IMR-90 (cell line): ENCODE measurements around the gene SLC29A2. TPM values are rescaled to one million over a fixed set of nuclear protein-coding genes. Genes with fewer than 3 reads are reported as not detected.

ENCODE experiments used
- ATAC-seq: fragments of 200-7000 bp; cut with Tn5 transposase; 2 replicates; pipeline ENCODE4 v1.9.1; 2020; ENCODE audit warnings: low read depth, mild to moderate bottlenecking, moderate library complexity
- BruUV-seq: library from RNA; stranded (reverse); fragments of 400-500 nt; replicated peaks from 2 replicates; lab custom pipeline; 2021; lab: Mats Ljungman, UMichigan
- CTCF ChIA-PET: fragments of 300-600 bp; formaldehyde crosslinking; extraction: SDS; loops from one replicate; lab custom pipeline; 2021; ENCODE audit warnings: antibody characterized with exemption; lab: Yijun Ruan, JAX
- POLR2A ChIA-PET: fragments of 300-600 bp; sonication (Branson Sonifier 250); formaldehyde crosslinking; loops from one replicate; lab custom pipeline; 2022; ENCODE audit warnings: antibody characterized with exemption; ENCODE audit not compliant: unreplicated experiment; lab: Charles Lee
- DNase-seq: peaks from one replicate; pipeline ENCODE4 v3.0.0; 2013
- H2AFZ ChIP-seq: replicated peaks from 2 replicates; pipeline ENCODE3; 2013; ENCODE audit warnings: low read length, mild to moderate bottlenecking; ENCODE audit not compliant: poor library complexity
- H2AK5ac ChIP-seq: 2 replicates; pipeline ENCODE4 v1.6.1; 2013; ENCODE audit warnings: low read depth, low read length, inconsistent platforms
- H2AK9ac ChIP-seq: replicated peaks from 2 replicates; pipeline ENCODE3; 2013; ENCODE audit warnings: mild to moderate bottlenecking, low read depth, low read length, moderate library complexity; ENCODE audit not compliant: poor library complexity
- H2BK120ac ChIP-seq: 2 replicates; pipeline ENCODE4 v1.6.1; 2013; ENCODE audit warnings: low read depth, low read length, inconsistent platforms
- H2BK15ac ChIP-seq: 3 replicates; pipeline ENCODE4 v1.6.1; 2013; ENCODE audit warnings: low read depth, low read length, inconsistent platforms
- H2BK20ac ChIP-seq: 2 replicates; pipeline ENCODE4 v1.6.1; 2013; ENCODE audit warnings: low read depth, mild to moderate bottlenecking, inconsistent platforms, low read length, moderate library complexity
- H2BK5ac ChIP-seq: 2 replicates; pipeline ENCODE4 v1.6.1; 2013; ENCODE audit warnings: mild to moderate bottlenecking, low read depth, low read length, inconsistent platforms; ENCODE audit not compliant: poor library complexity, severe bottlenecking
- H3K14ac ChIP-seq: replicated peaks from 2 replicates; pipeline ENCODE4 v1.6.1; 2013; ENCODE audit warnings: low read depth, low read length, inconsistent platforms
- H3K18ac ChIP-seq: 2 replicates; pipeline ENCODE4 v1.6.1; 2013; ENCODE audit warnings: low read depth, low read length, control low read depth
- H3K23ac ChIP-seq: 2 replicates; pipeline ENCODE4 v1.6.1; 2013; ENCODE audit warnings: low read depth, low read length, inconsistent platforms
- H3K27ac ChIP-seq: 2 replicates; pipeline ENCODE4 v1.5.1; 2013; ENCODE audit warnings: mild to moderate bottlenecking, control low read depth, low read length; ENCODE audit not compliant: insufficient read depth
- H3K27me3 ChIP-seq: 2 replicates; pipeline ENCODE4 v1.6.1; 2013; ENCODE audit warnings: low read length; ENCODE audit not compliant: control insufficient read depth, insufficient read depth
- H3K36me3 ChIP-seq: 2 replicates; pipeline ENCODE4 v1.6.1; 2013; ENCODE audit warnings: low read length, mixed read lengths; ENCODE audit not compliant: control insufficient read depth, insufficient read depth
- H3K4ac ChIP-seq: 2 replicates; pipeline ENCODE4 v1.6.1; 2013; ENCODE audit warnings: low read depth, low read length, inconsistent platforms
- H3K4me1 ChIP-seq: 2 replicates; pipeline ENCODE4 v1.6.1; 2013; ENCODE audit warnings: low read length, mixed read lengths; ENCODE audit not compliant: control insufficient read depth, insufficient read depth
- H3K4me2 ChIP-seq: 2 replicates; pipeline ENCODE4 v1.6.1; 2013; ENCODE audit warnings: low read depth, mild to moderate bottlenecking, control low read depth, low read length, moderate library complexity
- H3K4me3 ChIP-seq: 2 replicates; pipeline ENCODE4 v1.5.1; 2013; ENCODE audit warnings: low read depth, mild to moderate bottlenecking, control low read depth, low read length, moderate library complexity; ENCODE audit not compliant: insufficient read depth
- H3K56ac ChIP-seq: 2 replicates; pipeline ENCODE4 v1.6.1; 2013; ENCODE audit warnings: low read length, inconsistent platforms; ENCODE audit not compliant: insufficient read depth; ENCODE audit errors: extremely low read depth
- H3K79me1 ChIP-seq, 2 experiments: 2 replicates each; pipeline ENCODE4 v1.6.1; 2013; ENCODE audit warnings: low read length in 2 of 2, inconsistent platforms in 1 of 2, low read depth in 1 of 2
- H3K9ac ChIP-seq: 2 replicates; pipeline ENCODE4 v1.6.1; 2013; ENCODE audit warnings: low read depth, low read length, control low read depth
- H3K9me1 ChIP-seq: 2 replicates; pipeline ENCODE4 v1.6.1; 2013; ENCODE audit warnings: low read length, inconsistent platforms; ENCODE audit not compliant: insufficient read depth
- H3K9me3 ChIP-seq: 2 replicates; pipeline ENCODE4 v1.6.1; 2013; ENCODE audit warnings: low read length; ENCODE audit not compliant: control insufficient read depth, insufficient read depth
- H4K20me1 ChIP-seq: 2 replicates; pipeline ENCODE4 v1.6.1; 2013; ENCODE audit warnings: low read length, inconsistent platforms; ENCODE audit not compliant: insufficient read depth
- H4K5ac ChIP-seq: 2 replicates; pipeline ENCODE4 v1.6.1; 2013; ENCODE audit warnings: mild to moderate bottlenecking, low read depth, low read length, control low read depth
- H4K8ac ChIP-seq, 2 experiments: 2 replicates each; pipeline ENCODE4 v1.6.1; 2013; ENCODE audit warnings: low read depth in 2 of 2, low read length in 2 of 2, control low read depth in 1 of 2, inconsistent platforms in 1 of 2
- H4K91ac ChIP-seq: 2 replicates; pipeline ENCODE4 v1.6.1; 2013; ENCODE audit warnings: low read depth, low read length, inconsistent platforms; ENCODE audit not compliant: insufficient read depth
- BHLHE40 ChIP-seq: fragments of 150-350 bp; IDR thresholded peaks from 2 replicates; pipeline ENCODE4 v1.6.1; 2016; ENCODE audit warnings: mild to moderate bottlenecking, low read depth, low read length
- CEBPB ChIP-seq: IDR thresholded peaks from 2 replicates; pipeline ENCODE4 v1.6.1; 2012; ENCODE audit warnings: low read depth, low read length, improper control_type of control experiment
- CHD1 ChIP-seq: IDR thresholded peaks from 2 replicates; pipeline ENCODE4 v1.6.1; 2012; ENCODE audit warnings: low read depth, low read length, improper control_type of control experiment
- CTCF ChIP-seq: conservative IDR thresholded peaks from 2 replicates; pipeline ENCODE4 v1.5.1; 2012; ENCODE audit warnings: mild to moderate bottlenecking, low read depth, low read length, improper control_type of control experiment
- FOS ChIP-seq: fragments of 150-350 bp; IDR thresholded peaks from 2 replicates; pipeline ENCODE4 v1.6.1; 2016; ENCODE audit warnings: low read depth, low read length
- MAFK ChIP-seq: IDR thresholded peaks from 2 replicates; pipeline ENCODE4 v1.6.1; 2012; ENCODE audit warnings: low read depth, low read length, improper control_type of control experiment
- MAZ ChIP-seq: IDR thresholded peaks from 2 replicates; pipeline ENCODE4 v1.6.1; 2012; ENCODE audit warnings: low read depth, mild to moderate bottlenecking, low read length, improper control_type of control experiment, moderate library complexity, borderline replicate concordance
- MXI1 ChIP-seq: IDR thresholded peaks from 2 replicates; pipeline ENCODE4 v1.6.1; 2012; ENCODE audit warnings: low read depth, mild to moderate bottlenecking, low read length, moderate library complexity, borderline replicate concordance
- NFE2L2 ChIP-seq: fragments of 150-350 bp; IDR thresholded peaks from 2 replicates; pipeline ENCODE4 v1.6.1; 2016; ENCODE audit warnings: low read depth, mild to moderate bottlenecking, low read length
- POLR2A ChIP-seq: IDR thresholded peaks from 2 replicates; pipeline ENCODE4 v1.6.1; 2012; ENCODE audit warnings: mild to moderate bottlenecking, low read depth, low read length
- RCOR1 ChIP-seq: IDR thresholded peaks from 2 replicates; pipeline ENCODE4 v1.6.1; 2012; ENCODE audit warnings: mild to moderate bottlenecking, low read length, improper control_type of control experiment; ENCODE audit not compliant: insufficient replicate concordance
- RFX5 ChIP-seq: IDR thresholded peaks from 2 replicates; pipeline ENCODE4 v1.8.0; 2012; ENCODE audit warnings: low read depth, mild to moderate bottlenecking, low read length, moderate library complexity
- SMC3 ChIP-seq: fragments of 150-350 bp; IDR thresholded peaks from 2 replicates; pipeline ENCODE4 v1.6.1; 2016; ENCODE audit warnings: low read depth, mild to moderate bottlenecking, antibody characterized with exemption, low read length, moderate library complexity
- USF2 ChIP-seq: fragments of 150-350 bp; IDR thresholded peaks from 2 replicates; pipeline ENCODE4 v1.6.1; 2017; ENCODE audit warnings: mild to moderate bottlenecking, antibody characterized with exemption, low read length, low read depth
- WGBS, 2 experiments: methylation state at CpG; one replicate each; pipeline versions ENCODE4 v1.1.5 to v1.1.7; 2013; ENCODE audit warnings: missing lambda C conversion rate in 2 of 2; ENCODE audit not compliant: insufficient read length in 1 of 2; ENCODE audit errors: extremely low coverage in 2 of 2; 5-methylcytosine and 5-hydroxymethylcytosine counted together
- dilution Hi-C: fragments of 300-500 bp; cut with HindIII; formaldehyde crosslinking; loops from one replicate; pipeline ENCODE4 v1.14.3; 2018; ENCODE audit warnings: low sequenced_read_pairs; ENCODE audit not compliant: unreplicated experiment
- in situ Hi-C: fragments of 300-500 bp; cut with MboI; formaldehyde crosslinking; loops from 3 replicates; pipeline ENCODE4 v1.14.3; 2019; ENCODE audit warnings: low sequenced_read_pairs, inconsistent platforms, mixed read lengths
- intact Hi-C: fragments of 100-400 bp; cut with micrococcal nuclease; formaldehyde crosslinking; loops from 2 replicates; pipeline ENCODE4 v1.10.0; 2022
- polyA plus RNA-seq, 3 experiments: library from polyadenylated mRNA; depleted of rRNA; stranded (reverse); fragments of >200 nt; gene quantifications; 2 replicates each; pipeline ENCODE4 v1.2.3, GENCODE V29; 2012; ENCODE audit warnings: low replicate concordance in 1 of 3
- total RNA-seq: library from RNA; depleted of rRNA; stranded (reverse); fragments of >200 nt; gene quantifications from 2 replicates; pipeline ENCODE4 v1.2.3, GENCODE V29; 2012
- TF ChIP-seq, protein P1 (sequence below): fragments of 150-350 bp; IDR thresholded peaks from 2 replicates; pipeline ENCODE4 v1.6.1; 2016; ENCODE audit warnings: low read depth, mild to moderate bottlenecking, low read length, moderate library complexity, borderline replicate concordance

Gene SLC29A2
- total and polyA plus RNA-seq, 2 of the 4 experiments (the other 2 are of a cell fraction): under 0.01 to 1.2 TPM

DNA sequence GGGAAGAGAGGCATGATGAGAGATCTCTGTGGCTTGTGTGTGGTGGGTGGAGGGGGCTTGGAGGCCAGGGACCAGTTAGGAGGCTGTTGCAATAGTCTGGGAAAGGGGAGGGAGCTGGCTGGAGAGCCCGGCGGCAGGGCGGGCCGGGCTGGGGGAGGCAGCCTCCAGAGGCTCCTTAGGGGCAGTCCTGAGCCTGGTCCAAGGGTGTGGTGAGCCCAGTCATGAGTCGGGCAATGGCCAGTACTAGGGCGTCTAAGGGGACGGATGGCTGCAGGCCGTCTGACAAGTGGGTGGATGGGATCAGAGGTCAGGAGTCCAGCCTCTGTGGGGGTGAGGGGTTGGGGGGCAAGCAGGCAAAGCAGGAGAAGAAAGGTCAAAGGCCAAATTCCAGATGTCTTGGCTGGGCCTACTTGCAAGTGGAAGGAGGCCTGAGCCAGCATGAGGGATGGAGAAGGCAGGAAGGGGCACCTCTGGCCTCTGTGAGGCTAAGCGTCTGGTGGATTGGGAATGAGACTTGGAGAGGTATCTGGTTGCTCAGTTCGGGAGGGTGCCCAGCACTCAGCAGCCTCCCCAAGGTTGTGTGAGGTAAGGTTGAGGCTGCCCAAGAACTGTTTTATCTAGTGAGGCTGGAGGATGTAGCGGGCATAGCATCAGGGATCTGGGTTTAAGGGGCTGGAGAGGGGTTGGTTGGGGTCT, 48.7 kb downstream of the SLC29A2 start:
- H3K14ac ChIP-seq: no peak overlapping the region
- no peaks in the 10 kb centered on the region for H4K20me1 ChIP-seq
- DNase-seq (no peak), ATAC-seq (no peak)
- no peak overlapping the region for H3K4ac ChIP-seq
- H2AK9ac ChIP-seq: no peak overlapping the region
- no peaks in the 10 kb centered on the region for H3K36me3 ChIP-seq
- H3K18ac ChIP-seq: no peak overlapping the region
- H3K79me1 ChIP-seq: peaks cover 0 to 36% of the 10 kb centered on the region in 2 experiments; a peak in 3 of 4 replicates
- peaks cover 46% of the 10 kb centered on the region for H3K4me1 ChIP-seq
- CTCF ChIA-PET: interaction anchor here (1.6 kb wide), 1 partner anchor 11 kb away, joined by 5 read pairs; no protein-coding TSS in a partner anchor
- H2BK120ac ChIP-seq: no peak overlapping the region
- no peak overlapping the region for H2AFZ ChIP-seq
- WGBS, 2 experiments: 78% methylated on average over 6 of the region's 11 CpGs; no CpG with 5 or more reads in 1 of the 2 experiments
- H3K56ac ChIP-seq: no peak overlapping the region
- H3K23ac ChIP-seq: no peak overlapping the region
- no peak overlapping the region for H3K27ac ChIP-seq
- no peak overlapping the region for H3K4me3 ChIP-seq
- intact Hi-C loops: no loop called here
- in situ Hi-C loops: no loop called here
- no peak overlapping the region for H2BK5ac ChIP-seq
- H4K91ac ChIP-seq: peak overlapping the region; percentile 7; the same call in 1 of the 2 replicates
- H2AK5ac ChIP-seq: 0 out of 2 replicates have a peak overlapping the region, but pooled peaks have one; percentile 44
- POLR2A ChIA-PET: no interaction called here
- dilution Hi-C loops: no loop called here
- BruUV-seq: no TSS peak
- no peak overlapping the region for H4K5ac ChIP-seq
- H3K4me2 ChIP-seq: no peak overlapping the region
- H2BK15ac ChIP-seq: no peak overlapping the region
- no peaks in the 10 kb centered on the region for H3K27me3 ChIP-seq
- no peak overlapping the region for H2BK20ac ChIP-seq
- peaks cover 35% of the 10 kb centered on the region for H3K9me1 ChIP-seq
- H4K8ac ChIP-seq: peak overlapping the region in 1 of 2 experiments; percentile 5; a peak in 1 of 4 replicates
- H3K9me3 ChIP-seq: no peaks in the 10 kb centered on the region
- H3K9ac ChIP-seq: no peak overlapping the region
- TF ChIP-seq SMC3 (no peak), CHD1 (no peak), MAZ (no peak), USF2 (no peak), MAFK (no peak), NFE2L2 (no peak), RCOR1 (no peak), BHLHE40 (no peak), CTCF (no peak), RFX5 (no peak), FOS (no peak), POLR2A (no peak), CEBPB (no peak), MXI1 (no peak)
- TF ChIP-seq, protein P1, sequence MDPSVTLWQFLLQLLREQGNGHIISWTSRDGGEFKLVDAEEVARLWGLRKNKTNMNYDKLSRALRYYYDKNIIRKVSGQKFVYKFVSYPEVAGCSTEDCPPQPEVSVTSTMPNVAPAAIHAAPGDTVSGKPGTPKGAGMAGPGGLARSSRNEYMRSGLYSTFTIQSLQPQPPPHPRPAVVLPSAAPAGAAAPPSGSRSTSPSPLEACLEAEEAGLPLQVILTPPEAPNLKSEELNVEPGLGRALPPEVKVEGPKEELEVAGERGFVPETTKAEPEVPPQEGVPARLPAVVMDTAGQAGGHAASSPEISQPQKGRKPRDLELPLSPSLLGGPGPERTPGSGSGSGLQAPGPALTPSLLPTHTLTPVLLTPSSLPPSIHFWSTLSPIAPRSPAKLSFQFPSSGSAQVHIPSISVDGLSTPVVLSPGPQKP: no peak
